Gastroesophageal sphincter (tissue), 4 donors: ENCODE measurements around the gene DUSP18. TPM values are rescaled to one million over a fixed set of nuclear protein-coding genes. Genes with fewer than 3 reads are reported as not detected.
A peak's percentile ranks its signal among the peaks of the same experiment; 100 is the strongest.

ENCODE experiments used
- ATAC-seq: fragments of 150-250 bp; one replicate; pipeline ENCODE4 v1.9.1; 2016; ENCODE audit warnings: mild to moderate bottlenecking, moderate library complexity
- H3K27ac ChIP-seq, 4 donors: fragments of 200-600 bp; sonication (generic) in 3 of 4; 1 replicate in 3 of 4; 2 replicates in 1 of 4; pipeline ENCODE4 v1.5.1; 2016 to 2019
- H3K27me3 ChIP-seq: fragments of 200-600 bp; sonication (generic); one replicate; pipeline ENCODE4 v1.5.1; 2019
- H3K36me3 ChIP-seq, 2 donors: fragments of 200-600 bp; sonication (generic); one replicate each; pipeline ENCODE4 v1.5.1; 2019; ENCODE audit warnings: control low read depth in 1 of 2
- H3K4me1 ChIP-seq, 3 donors: fragments of 200-600 bp; sonication (generic); 1 replicate in 2 of 3; 2 replicates in 1 of 3; pipeline ENCODE4 v1.5.1; 2016 to 2019; ENCODE audit warnings: control low read depth in 2 of 3
- H3K4me3 ChIP-seq, 2 donors: fragments of 200-600 bp; sonication (generic); one replicate each; pipeline ENCODE4 v1.5.1; 2019; ENCODE audit warnings: mild to moderate bottlenecking in 1 of 2, moderate library complexity in 1 of 2
- H3K9me3 ChIP-seq, 3 donors: fragments of 200-600 bp; sonication (generic); one replicate each; pipeline ENCODE4 v1.5.1; 2017 to 2019; ENCODE audit warnings: control low read depth in 2 of 3
- CTCF ChIP-seq, 4 experiments: fragments of 200-600 bp in 2 of 4; fragments of 450-650 bp in 2 of 4; sonication (generic) in 1 of 4; IDR thresholded peaks; one replicate each; pipeline ENCODE4 v1.5.1; 2017 to 2019; ENCODE audit warnings: antibody characterized with exemption in 4 of 4, mild to moderate bottlenecking in 2 of 4, moderate library complexity in 2 of 4
- EP300 ChIP-seq: sonication (generic); formaldehyde crosslinking; IDR thresholded peaks from one replicate; pipeline ENCODE4 v1.6.1; 2017; ENCODE audit warnings: antibody characterized with exemption, mild to moderate bottlenecking
- POLR2A ChIP-seq, 2 donors: fragments of 450-650 bp; IDR thresholded peaks; one replicate each; pipeline ENCODE4 v1.6.1; 2017; ENCODE audit warnings: antibody characterized with exemption in 2 of 2, mild to moderate bottlenecking in 2 of 2, moderate library complexity in 1 of 2
- POLR2AphosphoS5 ChIP-seq: sonication (generic); formaldehyde crosslinking; IDR thresholded peaks from one replicate; pipeline ENCODE4 v1.6.1; 2017; ENCODE audit warnings: antibody characterized with exemption
- WGBS, 2 donors: methylation state at CpG; one replicate each; pipeline ENCODE4 v1.1.5; 2018; ENCODE audit warnings: low coverage in 1 of 2; 5-methylcytosine and 5-hydroxymethylcytosine counted together
- total RNA-seq, 4 donors: library from RNA; depleted of rRNA; stranded (reverse); fragments of >200 nt; gene quantifications; one replicate each; pipeline ENCODE4 v1.1.0, GENCODE V29; 2016

The DUSP18 gene
- total RNA-seq, 4 donors from 2014 or later, result 6.5 to 13.2 (median 8.7) TPM

GRCh38 chr22:30667107-30667493, 575 bp downstream of the DUSP18 start:
- ATAC-seq, result no peak
- H3K9me3 ChIP-seq, result no peaks in the 10 kb centered on the region
- WGBS, 2 donors, result 0 to 3% methylated on average over 13 to 14 of the region's 18 CpGs
- H3K27ac ChIP-seq, result peak overlapping the region in 3 of 4 donors; percentile 70 to 76 (median 74)
- peaks cover 0 to 31% (median 4%) of the 10 kb centered on the region in 3 donors for H3K4me1 ChIP-seq
- peak overlapping the region; percentile 42 to 79 for H3K4me3 ChIP-seq
- peaks cover 0 to 32% of the 10 kb centered on the region in 2 donors for H3K36me3 ChIP-seq
- H3K27me3 ChIP-seq, result no peaks in the 10 kb centered on the region
- no peak for TF ChIP-seq CTCF (IDR thresholded peaks at IDR 0.05)
- no peak for TF ChIP-seq EP300
- TF ChIP-seq POLR2AphosphoS5, result no peak
- no peak for TF ChIP-seq POLR2A (IDR thresholded peaks at IDR 0.05)

GRCh38 chr22:30665786-30666185, 1.9 kb downstream of the DUSP18 start:
- H3K9me3 ChIP-seq, result no peaks in the 10 kb centered on the region
- H3K4me3 ChIP-seq, result no peak overlapping the region
- H3K4me1 ChIP-seq, result peaks cover 0 to 31% (median 4%) of the 10 kb centered on the region in 3 donors
- 70 to 91% methylated on average over 2 to 4 of the region's 4 CpGs for WGBS, 2 donors
- H3K27ac ChIP-seq, result no peak overlapping the region
- no peak for ATAC-seq
- H3K36me3 ChIP-seq, result peaks cover 0 to 38% of the 10 kb centered on the region in 2 donors
- H3K27me3 ChIP-seq, result no peaks in the 10 kb centered on the region
- TF ChIP-seq POLR2AphosphoS5 (no peak), CTCF (IDR thresholded peaks at IDR 0.05) (no peak), POLR2A (IDR thresholded peaks at IDR 0.05) (no peak), EP300 (no peak)

GRCh38 chr22:30665266-30665665, 2.4 kb downstream of the DUSP18 start:
- TF ChIP-seq POLR2A (IDR thresholded peaks at IDR 0.05) (no peak), POLR2AphosphoS5 (no peak), CTCF (IDR thresholded peaks at IDR 0.05) (no peak), EP300 (no peak)
- 68 to 86% methylated on average over 2 of the region's 2 CpGs for WGBS, 2 donors
- Histone ChIP-seq H3K4me1 (peaks cover 0 to 31% (median 4%) of the 10 kb centered on the region in 3 donors), H3K9me3 (no peaks in the 10 kb centered on the region), H3K4me3 (no peak overlapping the region), H3K27me3 (no peaks in the 10 kb centered on the region), H3K27ac (no peak overlapping the region), H3K36me3 (peaks cover 0 to 38% of the 10 kb centered on the region in 2 donors)
- no peak for ATAC-seq

DNA sequence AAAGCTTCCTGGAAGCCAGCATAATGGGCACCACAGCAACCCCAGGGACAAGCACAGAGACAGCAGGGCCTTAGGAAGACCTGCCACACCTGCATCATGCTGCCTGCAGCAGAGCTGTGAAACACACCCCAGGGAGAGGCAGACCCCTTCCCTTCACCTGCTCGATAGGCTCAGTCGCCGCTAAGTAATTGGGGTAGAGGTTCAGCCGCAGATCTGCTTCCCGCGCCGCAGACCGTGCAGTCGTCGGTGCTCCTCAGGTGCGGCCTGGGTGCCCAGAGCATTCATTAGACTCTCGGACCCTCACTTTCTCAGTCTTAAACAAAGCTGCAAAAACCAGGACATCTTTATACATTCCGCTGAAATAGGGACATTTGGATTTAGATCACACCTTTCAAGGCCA, 2.9 kb downstream of the DUSP18 start:
- WGBS, 2 donors, result 75 to 93% methylated on average over 3 to 6 of the region's 13 CpGs
- no peak for ATAC-seq
- peaks cover 0 to 31% (median 4%) of the 10 kb centered on the region in 3 donors for H3K4me1 ChIP-seq
- no peaks in the 10 kb centered on the region for H3K27me3 ChIP-seq
- H3K36me3 ChIP-seq, result peaks cover 0 to 40% of the 10 kb centered on the region in 2 donors
- no peak overlapping the region for H3K4me3 ChIP-seq
- no peaks in the 10 kb centered on the region for H3K9me3 ChIP-seq
- H3K27ac ChIP-seq, result no peak overlapping the region
- TF ChIP-seq EP300 (no peak), CTCF (IDR thresholded peaks at IDR 0.05) (no peak), POLR2A (IDR thresholded peaks at IDR 0.05) (no peak)

DNA sequence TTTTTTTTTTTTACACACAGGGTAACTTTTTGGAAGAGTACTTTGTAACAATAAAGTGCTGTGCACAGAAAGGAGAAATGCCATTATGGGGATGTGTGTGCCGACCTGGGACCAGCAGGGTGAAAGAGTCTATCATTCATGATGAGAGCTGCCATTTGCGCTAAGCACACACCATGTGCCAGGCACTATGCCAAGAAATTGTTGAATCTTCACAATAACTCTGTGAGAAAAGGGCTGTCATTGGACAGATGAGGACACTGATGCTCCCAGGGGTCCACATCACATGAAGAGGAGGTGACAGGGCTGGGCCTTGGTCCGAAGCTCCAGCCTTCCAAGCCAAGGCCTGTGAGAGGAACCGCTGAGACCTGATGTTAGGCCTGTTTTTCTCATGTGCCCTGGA, 5.6 kb downstream of the DUSP18 start:
- Histone ChIP-seq H3K36me3 (peaks cover 0 to 41% of the 10 kb centered on the region in 2 donors), H3K4me1 (peaks cover 0 to 20% (median 0%) of the 10 kb centered on the region in 3 donors), H3K27ac (no peak overlapping the region), H3K4me3 (no peak overlapping the region), H3K9me3 (no peaks in the 10 kb centered on the region), H3K27me3 (no peaks in the 10 kb centered on the region)
- TF ChIP-seq POLR2AphosphoS5, result no peak
- TF ChIP-seq EP300, result no peak
- TF ChIP-seq CTCF (IDR thresholded peaks at IDR 0.05), result no peak
- no peak for TF ChIP-seq POLR2A (IDR thresholded peaks at IDR 0.05)
- WGBS, 2 donors, result 93% methylated on average over 3 of the region's 4 CpGs; no CpG with 5 or more reads in 1 of the 2 donors
- ATAC-seq, result no peak
